ENCODE measurements around the gene CCDC141. TPM values are rescaled to one million over a fixed set of nuclear protein-coding genes. Genes with fewer than 3 reads are reported as not detected.

CCDC141 gene
- total RNA-seq, 4 donors from 2014 or later: 1.6 to 10.3 (median 5.3) TPM

GRCh38 chr2:178924817-178925216 is 125.1 kb downstream of the CCDC141 start:
- H3K9me3 ChIP-seq: no peaks in the 10 kb centered on the region
- H3K4me1 ChIP-seq: no peaks in the 10 kb centered on the region
- 85 to 100% methylated on average over 1 of the region's 1 CpG for WGBS, 2 donors (ENCODE audit: low coverage in 1 of 2)
- H3K27ac ChIP-seq: no peak overlapping the region
- H3K27me3 ChIP-seq: no peaks in the 10 kb centered on the region
- ATAC-seq: no peak
- H3K36me3 ChIP-seq: no peaks in the 10 kb centered on the region
- no peak overlapping the region for H3K4me3 ChIP-seq
- no peak for TF ChIP-seq CTCF (IDR thresholded peaks at IDR 0.05)
- no peak for TF ChIP-seq POLR2AphosphoS5 (IDR thresholded peaks at IDR 0.05)
- TF ChIP-seq POLR2A (IDR thresholded peaks at IDR 0.05): no peak

GRCh38 chr2:178923546-178923945 is 126.4 kb downstream of the CCDC141 start:
- Histone ChIP-seq H3K4me1 (no peaks in the 10 kb centered on the region), H3K27ac (no peak overlapping the region), H3K27me3 (no peaks in the 10 kb centered on the region), H3K9me3 (no peaks in the 10 kb centered on the region), H3K4me3 (no peak overlapping the region), H3K36me3 (no peaks in the 10 kb centered on the region)
- WGBS, 2 donors (ENCODE audit: low coverage in 1 of 2): 93 to 100% methylated on average over 1 to 8 of the region's 8 CpGs
- TF ChIP-seq POLR2AphosphoS5 (IDR thresholded peaks at IDR 0.05) (no peak), EP300 (IDR thresholded peaks at IDR 0.05) (no peak), POLR2A (IDR thresholded peaks at IDR 0.05) (no peak), CTCF (IDR thresholded peaks at IDR 0.05) (no peak)
- ATAC-seq: no peak

- H3K4me3 ChIP-seq: no peak overlapping the region
- no peak for ATAC-seq
- no peak overlapping the region for H3K27ac ChIP-seq
- no peaks in the 10 kb centered on the region for H3K9me3 ChIP-seq
- no peaks in the 10 kb centered on the region for H3K36me3 ChIP-seq
- WGBS, 2 donors (ENCODE audit: low coverage in 1 of 2): 66 to 85% methylated on average over 3 of the region's 3 CpGs
- H3K4me1 ChIP-seq: no peaks in the 10 kb centered on the region
- TF ChIP-seq POLR2AphosphoS5 (IDR thresholded peaks at IDR 0.05): no peak
- TF ChIP-seq POLR2A (IDR thresholded peaks at IDR 0.05): no peak
- TF ChIP-seq EP300 (IDR thresholded peaks at IDR 0.05): no peak
- no peak for TF ChIP-seq CTCF (IDR thresholded peaks at IDR 0.05)
- H3K27me3 ChIP-seq: no peaks in the 10 kb centered on the region
Measured at GRCh38 chr2:178920916-178921513, 128.9 kb downstream of the CCDC141 start.

GRCh38 chr2:178917555-178917954 is 132.4 kb downstream of the CCDC141 start:
- 84 to 88% methylated on average over 4 of the region's 4 CpGs for WGBS, 2 donors (ENCODE audit: low coverage in 1 of 2)
- no peak for ATAC-seq
- Histone ChIP-seq H3K27ac (no peak overlapping the region), H3K27me3 (no peaks in the 10 kb centered on the region), H3K36me3 (no peaks in the 10 kb centered on the region), H3K4me1 (no peaks in the 10 kb centered on the region), H3K4me3 (no peak overlapping the region), H3K9me3 (no peaks in the 10 kb centered on the region)
- no peak for TF ChIP-seq EP300 (IDR thresholded peaks at IDR 0.05)
- no peak for TF ChIP-seq POLR2AphosphoS5 (IDR thresholded peaks at IDR 0.05)
- no peak for TF ChIP-seq CTCF (IDR thresholded peaks at IDR 0.05)
- TF ChIP-seq POLR2A (IDR thresholded peaks at IDR 0.05): no peak

- 44 to 65% methylated on average over 2 of the region's 2 CpGs for WGBS, 2 donors (ENCODE audit: low coverage in 1 of 2)
- TF ChIP-seq CTCF (IDR thresholded peaks at IDR 0.05): no peak
- TF ChIP-seq POLR2AphosphoS5 (IDR thresholded peaks at IDR 0.05): no peak
- TF ChIP-seq EP300 (IDR thresholded peaks at IDR 0.05): no peak
- TF ChIP-seq POLR2A (IDR thresholded peaks at IDR 0.05): no peak
Measured at GRCh38 chr2:178915423-178916173, 134.3 kb downstream of the CCDC141 start.

More at GRCh38 chr2:178915423-178916173, 134.3 kb downstream of the CCDC141 start:
- Histone ChIP-seq H3K4me3 (no peak overlapping the region), H3K4me1 (no peaks in the 10 kb centered on the region), H3K9me3 (no peaks in the 10 kb centered on the region), H3K27me3 (no peaks in the 10 kb centered on the region), H3K36me3 (no peaks in the 10 kb centered on the region), H3K27ac (no peak overlapping the region)
- ATAC-seq: no peak
